AG09309 (cell line): ENCODE measurements around the gene FARP1.

Experiments
- DNase-seq: peaks from one replicate; pipeline ENCODE4 v3.0.0-alpha.2; 2010; ENCODE audit warnings: low read depth
- H3K4me3 ChIP-seq: 2 replicates; pipeline ENCODE4 v1.5.1; 2011; ENCODE audit warnings: mild to moderate bottlenecking, low read depth, low read length, moderate library complexity; ENCODE audit not compliant: control insufficient read depth
- CTCF ChIP-seq: IDR thresholded peaks from 2 replicates; pipeline ENCODE4 v1.5.1; 2011; ENCODE audit warnings: mild to moderate bottlenecking, low read depth, low read length, inconsistent platforms; ENCODE audit not compliant: insufficient read depth, control insufficient read depth; ENCODE audit errors: missing control alignments

Gene FARP1

GRCh38 chr13:98313922-98314292, 171.0 kb downstream of the FARP1 start:
- H3K4me3 ChIP-seq: no peak overlapping the region
- TF ChIP-seq CTCF: no peak
- no peak for DNase-seq

- DNase-seq: no peak
- peak; percentile 8 for TF ChIP-seq CTCF
- no peak overlapping the region for H3K4me3 ChIP-seq
These were observed 172.6 kb downstream of the FARP1 start for GRCh38 chr13:98315466-98315865.

GRCh38 chr13:98315902-98316301, 173.0 kb downstream of the FARP1 start:
- no peak for DNase-seq
- TF ChIP-seq CTCF: no peak
- no peak overlapping the region for H3K4me3 ChIP-seq

GRCh38 chr13:98317573-98318171, 174.8 kb downstream of the FARP1 start:
- H3K4me3 ChIP-seq: no peak overlapping the region
- TF ChIP-seq CTCF: no peak

GRCh38 chr13:98318263-98318878, 175.5 kb downstream of the FARP1 start:
- no peak for TF ChIP-seq CTCF
- no peak for DNase-seq
- H3K4me3 ChIP-seq: no peak overlapping the region

More at GRCh38 chr13:98317573-98318171, 174.8 kb downstream of the FARP1 start:
- no peak for DNase-seq

- TF ChIP-seq CTCF: no peak
- no peak overlapping the region for H3K4me3 ChIP-seq
- DNase-seq: no peak
These were observed 177.7 kb downstream of the FARP1 start for GRCh38 chr13:98320561-98321105.

GRCh38 chr13:98321395-98321794, 178.5 kb downstream of the FARP1 start:
- H3K4me3 ChIP-seq: no peak overlapping the region
- no peak for TF ChIP-seq CTCF
- no peak for DNase-seq
